HG02981 (cell line): ENCODE measurements around the gene CACNB4.
A peak's percentile ranks its signal among the peaks of the same experiment; 100 is the strongest.

Experiments
- ATAC-seq: cut with Tn5 transposase; IDR thresholded peaks from one replicate; pipeline ENCODE4 v1.9.1; 2021; ENCODE audit warnings: mild to moderate bottlenecking, moderate library complexity; ENCODE audit not compliant: unreplicated experiment

CACNB4 gene

GRCh38 chr2:151978709-151979108, 120.1 kb downstream of the CACNB4 start:
- ATAC-seq, result no peak

- ATAC-seq, result no peak
Observed at GRCh38 chr2:151977631-151978030, 121.2 kb downstream of the CACNB4 start.

- ATAC-seq, result peak; percentile 80
Observed at GRCh38 chr2:151976945-151977353, 121.9 kb downstream of the CACNB4 start.

- no peak for ATAC-seq
Observed at GRCh38 chr2:151975460-151976414, 123.1 kb downstream of the CACNB4 start.

- no peak for ATAC-seq
Observed at GRCh38 chr2:151974988-151975387, 123.9 kb downstream of the CACNB4 start.

- no peak for ATAC-seq
Observed at GRCh38 chr2:151973901-151974199, 125.0 kb downstream of the CACNB4 start.

- no peak for ATAC-seq
Observed at GRCh38 chr2:151973013-151973900, 125.6 kb downstream of the CACNB4 start.

- no peak for ATAC-seq
Observed at GRCh38 chr2:151972241-151973012, 126.4 kb downstream of the CACNB4 start.

GRCh38 chr2:151971301-151972051, 127.4 kb downstream of the CACNB4 start:
- no peak for ATAC-seq

GRCh38 chr2:151968770-151969470, 129.9 kb downstream of the CACNB4 start:
- ATAC-seq, result no peak

- no peak for ATAC-seq
Observed at GRCh38 chr2:151967829-151968722, 130.8 kb downstream of the CACNB4 start.

- ATAC-seq, result no peak
Observed at GRCh38 chr2:151965884-151966283, 133.0 kb downstream of the CACNB4 start.

- ATAC-seq, result no peak
Observed at GRCh38 chr2:151961558-151961957, 137.3 kb downstream of the CACNB4 start.

- ATAC-seq, result no peak
Observed at GRCh38 chr2:151959238-151959637, 139.6 kb downstream of the CACNB4 start.

- no peak for ATAC-seq
Observed at GRCh38 chr2:151953467-151953866, 145.4 kb downstream of the CACNB4 start.

GRCh38 chr2:151952691-151953456, 146.0 kb downstream of the CACNB4 start:
- no peak for ATAC-seq

- no peak for ATAC-seq
Observed at GRCh38 chr2:151947813-151948165, 151.1 kb downstream of the CACNB4 start.
